ENCODE results near the gene MMD2.

Gene MMD2

GRCh38 chr7:4889682-4890081 lies 69.3 kb downstream of the MMD2 start:
- DNase-seq (ENCODE audit: extremely low read depth, low read depth), result no peak

GRCh38 chr7:4888161-4888560 lies 70.8 kb downstream of the MMD2 start:
- no peak for TF ChIP-seq CTCF (IDR thresholded peaks at IDR 0.05; ENCODE audit: low read depth, low read length)
- no peak for DNase-seq (ENCODE audit: extremely low read depth, low read depth)

More at GRCh38 chr7:4889682-4890081, 69.3 kb downstream of the MMD2 start:
- TF ChIP-seq CTCF (IDR thresholded peaks at IDR 0.05; ENCODE audit: low read depth, low read length), result no peak

GRCh38 chr7:4886671-4887070 lies 72.3 kb downstream of the MMD2 start:
- DNase-seq (ENCODE audit: extremely low read depth, low read depth), result no peak
- no peak for TF ChIP-seq CTCF (IDR thresholded peaks at IDR 0.05; ENCODE audit: low read depth, low read length)

- TF ChIP-seq CTCF (IDR thresholded peaks at IDR 0.05; ENCODE audit: low read depth, low read length), result no peak
- DNase-seq (ENCODE audit: extremely low read depth, low read depth), result no peak
Measured at GRCh38 chr7:4885317-4885807, 73.6 kb downstream of the MMD2 start.

GRCh38 chr7:4884164-4884563 lies 74.8 kb downstream of the MMD2 start:
- no peak for TF ChIP-seq CTCF (IDR thresholded peaks at IDR 0.05; ENCODE audit: low read depth, low read length)
- no peak for DNase-seq (ENCODE audit: extremely low read depth, low read depth)

- peak; percentile 78 for DNase-seq (ENCODE audit: extremely low read depth, low read depth)
- TF ChIP-seq CTCF (IDR thresholded peaks at IDR 0.05; ENCODE audit: low read depth, low read length), result peak; percentile 92
Measured at GRCh38 chr7:4883372-4884144, 75.4 kb downstream of the MMD2 start, which contains the start of gene RADIL. TSS of gene RADIL (minus strand) at chr7:4883716. CDS start at chr7:4878139, 5,577 bp downstream.

- no peak for DNase-seq (ENCODE audit: extremely low read depth, low read depth)
- TF ChIP-seq CTCF (IDR thresholded peaks at IDR 0.05; ENCODE audit: low read depth, low read length), result no peak
Measured at GRCh38 chr7:4883033-4883371, 76.0 kb downstream of the MMD2 start.
